Measurements from ENCODE around the gene PDE6A. TPM values are rescaled to one million over a fixed set of nuclear protein-coding genes. Genes with fewer than 3 reads are reported as not detected.

The PDE6A gene
- polyA plus RNA-seq, 3 donors, result 0.01 TPM; not detected in 2

DNA sequence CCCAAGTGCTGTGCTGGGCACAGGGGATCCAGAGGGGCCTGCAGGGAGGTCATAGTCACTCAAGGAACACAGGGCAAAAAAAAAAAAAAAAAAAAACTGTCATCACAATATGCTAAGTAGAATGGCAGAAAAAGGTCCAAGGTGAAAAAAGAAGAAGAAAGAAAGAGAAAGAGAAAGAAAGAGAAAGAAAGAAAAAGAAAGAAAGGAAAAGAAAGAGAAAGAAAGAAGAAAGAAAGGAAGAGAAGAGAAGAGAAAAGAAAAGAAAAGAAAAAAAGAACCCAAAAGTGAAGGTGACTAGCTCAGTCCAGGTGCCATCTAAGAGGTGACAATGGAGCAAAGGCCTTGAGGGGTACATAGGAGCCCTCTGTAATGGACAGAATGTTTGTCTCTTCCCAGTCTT, 73.9 kb downstream of the PDE6A start:
- H3K4me3 Mint-ChIP-seq, result no peak overlapping the region
- no peaks in the 10 kb centered on the region for H3K79me2 ChIP-seq (ENCODE audit: insufficient read depth, low read length)
- H3K4me2 ChIP-seq (replicated peaks; ENCODE audit: extremely low read depth, low read length, poor library complexity, severe bottlenecking), result no peak overlapping the region
- H3K9ac ChIP-seq (ENCODE audit: insufficient read depth, low read length, poor library complexity, severe bottlenecking), result no peak overlapping the region
- no peak overlapping the region for H2AFZ ChIP-seq (ENCODE audit: insufficient read depth, low read depth, low read length, poor library complexity, severe bottlenecking)
- H3K27me3 Mint-ChIP-seq (ENCODE audit: low read depth in 3 of 3), result peaks cover 0 to 1% (median 0%) of the 10 kb centered on the region in 3 donors
- H3K27ac Mint-ChIP-seq, result no peak overlapping the region
- H3K36me3 Mint-ChIP-seq, result peaks cover 0 to 5% of the 10 kb centered on the region in 2 donors
- H3K36me3 ChIP-seq (replicated peaks in 1 of 2; ENCODE audit: control insufficient read depth in 1 of 2, insufficient read depth in 2 of 2, low read length in 2 of 2), result no peaks in the 10 kb centered on the region
- no peak overlapping the region for H3K27ac ChIP-seq (ENCODE audit: low read depth in 1 of 2, low read length in 2 of 2)
- H3K4me1 Mint-ChIP-seq, result peaks cover 4% of the 10 kb centered on the region
- no peak for DNase-seq
- H3K4me1 ChIP-seq (ENCODE audit: control insufficient read depth in 1 of 2, insufficient read depth in 2 of 2, low read length in 2 of 2), result peaks cover 2 to 3% of the 10 kb centered on the region in 2 donors
- no peaks in the 10 kb centered on the region for H3K9me3 ChIP-seq (replicated peaks in 1 of 2; ENCODE audit: control insufficient read depth in 1 of 2, insufficient read depth in 1 of 2, low read length in 2 of 2)
- H3K9me3 Mint-ChIP-seq, result no peaks in the 10 kb centered on the region
- H4K20me1 ChIP-seq (ENCODE audit: insufficient read depth, low read length), result no peaks in the 10 kb centered on the region
- no peak overlapping the region for H3K4me3 ChIP-seq (replicated peaks in 1 of 3; ENCODE audit: low read depth in 2 of 3, low read length in 3 of 3)
- TF ChIP-seq, protein P1, sequence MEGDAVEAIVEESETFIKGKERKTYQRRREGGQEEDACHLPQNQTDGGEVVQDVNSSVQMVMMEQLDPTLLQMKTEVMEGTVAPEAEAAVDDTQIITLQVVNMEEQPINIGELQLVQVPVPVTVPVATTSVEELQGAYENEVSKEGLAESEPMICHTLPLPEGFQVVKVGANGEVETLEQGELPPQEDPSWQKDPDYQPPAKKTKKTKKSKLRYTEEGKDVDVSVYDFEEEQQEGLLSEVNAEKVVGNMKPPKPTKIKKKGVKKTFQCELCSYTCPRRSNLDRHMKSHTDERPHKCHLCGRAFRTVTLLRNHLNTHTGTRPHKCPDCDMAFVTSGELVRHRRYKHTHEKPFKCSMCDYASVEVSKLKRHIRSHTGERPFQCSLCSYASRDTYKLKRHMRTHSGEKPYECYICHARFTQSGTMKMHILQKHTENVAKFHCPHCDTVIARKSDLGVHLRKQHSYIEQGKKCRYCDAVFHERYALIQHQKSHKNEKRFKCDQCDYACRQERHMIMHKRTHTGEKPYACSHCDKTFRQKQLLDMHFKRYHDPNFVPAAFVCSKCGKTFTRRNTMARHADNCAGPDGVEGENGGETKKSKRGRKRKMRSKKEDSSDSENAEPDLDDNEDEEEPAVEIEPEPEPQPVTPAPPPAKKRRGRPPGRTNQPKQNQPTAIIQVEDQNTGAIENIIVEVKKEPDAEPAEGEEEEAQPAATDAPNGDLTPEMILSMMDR (IDR thresholded peaks at IDR 0.05), result no peak
- no peaks in the 10 kb centered on the region for H3K27me3 ChIP-seq (ENCODE audit: control insufficient read depth in 2 of 2, insufficient read depth in 2 of 2, low read length in 2 of 2)
- intact Hi-C loops (cut with micrococcal nuclease), result no loop called here

DNA sequence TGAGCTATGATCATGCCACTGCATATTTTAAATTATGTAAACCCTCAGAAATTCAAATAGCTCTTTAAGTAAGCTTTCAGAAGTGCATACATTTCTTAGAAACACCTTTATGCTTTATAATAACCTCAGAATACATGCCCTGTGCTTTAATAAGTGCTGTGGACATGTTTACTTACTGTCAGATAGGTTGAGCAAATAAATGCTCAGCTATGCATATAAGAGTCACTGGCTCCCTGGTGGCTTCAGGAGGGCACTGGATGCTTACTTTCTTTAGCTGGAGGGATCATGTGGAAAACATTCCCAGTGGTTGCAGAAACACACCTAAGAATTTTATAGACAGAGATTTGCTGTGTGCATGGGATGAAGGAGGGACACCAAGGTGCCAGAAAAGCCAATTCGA, 74.4 kb downstream of the PDE6A start:
- intact Hi-C loops (cut with micrococcal nuclease), result no loop called here
- no peak overlapping the region for H3K4me2 ChIP-seq (replicated peaks; ENCODE audit: extremely low read depth, low read length, poor library complexity, severe bottlenecking)
- no peaks in the 10 kb centered on the region for H3K36me3 ChIP-seq (replicated peaks in 1 of 2; ENCODE audit: control insufficient read depth in 1 of 2, insufficient read depth in 2 of 2, low read length in 2 of 2)
- no peak for DNase-seq
- H3K9me3 ChIP-seq (replicated peaks in 1 of 2; ENCODE audit: control insufficient read depth in 1 of 2, insufficient read depth in 1 of 2, low read length in 2 of 2), result no peaks in the 10 kb centered on the region
- Mint-ChIP-seq H3K36me3 (peaks cover 0 to 5% of the 10 kb centered on the region in 2 donors), H3K27me3 (ENCODE audit: low read depth in 3 of 3) (peaks cover 0 to 1% (median 0%) of the 10 kb centered on the region in 3 donors), H3K4me1 (peaks cover 8% of the 10 kb centered on the region), H3K4me3 (no peak overlapping the region), H3K9me3 (no peaks in the 10 kb centered on the region), H3K27ac (no peak overlapping the region)
- no peak overlapping the region for H3K9ac ChIP-seq (ENCODE audit: insufficient read depth, low read length, poor library complexity, severe bottlenecking)
- H4K20me1 ChIP-seq (ENCODE audit: insufficient read depth, low read length), result no peaks in the 10 kb centered on the region
- no peaks in the 10 kb centered on the region for H3K79me2 ChIP-seq (ENCODE audit: insufficient read depth, low read length)
- H2AFZ ChIP-seq (ENCODE audit: insufficient read depth, low read depth, low read length, poor library complexity, severe bottlenecking), result no peak overlapping the region
- H3K27me3 ChIP-seq (ENCODE audit: control insufficient read depth in 2 of 2, insufficient read depth in 2 of 2, low read length in 2 of 2), result no peaks in the 10 kb centered on the region
- TF ChIP-seq, protein P1 (IDR thresholded peaks at IDR 0.05), result no peak
- no peak overlapping the region for H3K27ac ChIP-seq (ENCODE audit: low read depth in 1 of 2, low read length in 2 of 2)
- no peak overlapping the region for H3K4me3 ChIP-seq (replicated peaks in 1 of 3; ENCODE audit: low read depth in 2 of 3, low read length in 3 of 3)
- H3K4me1 ChIP-seq (ENCODE audit: control insufficient read depth in 1 of 2, insufficient read depth in 2 of 2, low read length in 2 of 2), result peaks cover 3 to 6% of the 10 kb centered on the region in 2 donors
- no CpG with 5 or more reads among the region's 1 CpG for WGBS (ENCODE audit: insufficient coverage)

Measured in CD14-positive monocyte (primary cell).